ENCODE data around the gene BEST1.
"Not testable (repeated sequence)": the region's sequence is repeated elsewhere in the genome, so short reads cannot be mapped to it uniquely, and the experiment has no call there.

The BEST1 gene

GRCh38 chr11:61963282-61964057 lies 13.3 kb downstream of the BEST1 start:
- DNase-seq (ENCODE audit: low read depth in 4 of 4, low spot score in 1 of 4), result no peak

GRCh38 chr11:61964058-61964665 lies 14.0 kb downstream of the BEST1 start:
- no peak for DNase-seq (ENCODE audit: low read depth in 4 of 4, low spot score in 1 of 4)

GRCh38 chr11:61964666-61965271 lies 14.6 kb downstream of the BEST1 start:
- not testable (repeated sequence) for DNase-seq (ENCODE audit: low read depth in 4 of 4, low spot score in 1 of 4)

GRCh38 chr11:61966734-61967115 lies 16.6 kb downstream of the BEST1 start:
- DNase-seq (ENCODE audit: low read depth in 4 of 4, low spot score in 1 of 4), result peak in 1 of 4 experiments; percentile 9

GRCh38 chr11:61967116-61967923 lies 17.2 kb downstream of the BEST1 start, which contains the start of gene FTH1:
FTH1 (minus strand) TSS chr11:61967634; CDS start chr11:61967425, 209 bp downstream.
- DNase-seq (ENCODE audit: low read depth in 4 of 4, low spot score in 1 of 4), result peak; percentile 65 to 85 (median 74)

GRCh38 chr11:61967924-61968757 lies 18.0 kb downstream of the BEST1 start:
- DNase-seq (ENCODE audit: low read depth in 4 of 4, low spot score in 1 of 4), result no peak

- no peak for DNase-seq (ENCODE audit: low read depth in 4 of 4, low spot score in 1 of 4)
Measured at GRCh38 chr11:61968758-61969390, 18.7 kb downstream of the BEST1 start.

- no peak for DNase-seq (ENCODE audit: low read depth in 4 of 4, low spot score in 1 of 4)
Measured at GRCh38 chr11:61969391-61969758, 19.2 kb downstream of the BEST1 start.

GRCh38 chr11:61969838-61970662 lies 19.9 kb downstream of the BEST1 start:
- no peak for DNase-seq (ENCODE audit: low read depth in 4 of 4, low spot score in 1 of 4)

- DNase-seq (ENCODE audit: low read depth in 4 of 4, low spot score in 1 of 4), result no peak
Measured at GRCh38 chr11:61971248-61972111, 21.3 kb downstream of the BEST1 start.

- no peak for DNase-seq (ENCODE audit: low read depth in 4 of 4, low spot score in 1 of 4)
Measured at GRCh38 chr11:61972112-61972671, 22.0 kb downstream of the BEST1 start.

GRCh38 chr11:61972672-61973475 lies 22.7 kb downstream of the BEST1 start:
- DNase-seq (ENCODE audit: low read depth in 4 of 4, low spot score in 1 of 4), result no peak

GRCh38 chr11:61973476-61974162 lies 23.5 kb downstream of the BEST1 start:
- no peak for DNase-seq (ENCODE audit: low read depth in 4 of 4, low spot score in 1 of 4)

- no peak for DNase-seq (ENCODE audit: low read depth in 4 of 4, low spot score in 1 of 4)
Measured at GRCh38 chr11:61974766-61975631, 24.8 kb downstream of the BEST1 start.

GRCh38 chr11:61975638-61976419 lies 25.7 kb downstream of the BEST1 start:
- no peak for DNase-seq (ENCODE audit: low read depth in 4 of 4, low spot score in 1 of 4)

All from stimulated activated CD4-positive, alpha-beta T cell treated with anti-CD3 and anti-CD28 coated beads, Interleukin-1b, Interleukin-23, amount 100 ng/mL, for 24 hours (primary cell).